Heart left ventricle (tissue), 16 donors: Measurements from ENCODE around the gene EML5. TPM values are rescaled to one million over a fixed set of nuclear protein-coding genes. Genes with fewer than 3 reads are reported as not detected.

ENCODE experiments used
- ATAC-seq, 4 donors: fragments of 200-7000 bp; cut with Tn5 transposase; one replicate each; pipeline ENCODE4 v1.9.1; 2020 to 2022; ENCODE audit warnings: moderate library complexity in 4 of 4, mild to moderate bottlenecking in 3 of 4, moderate number of reproducible peaks in 1 of 4
- DNase-seq, 5 donors: peaks; one replicate each; pipeline ENCODE4 v3.0.0-alpha.2; 2020
- H3K27ac ChIP-seq, 12 donors: fragments of 200-600 bp; sonication (generic) in 4 of 12; one replicate each; pipeline versions ENCODE4 v1.5.0 to v1.8.0; 2016 to 2022; ENCODE audit warnings: mild to moderate bottlenecking in 2 of 12
- H3K27me3 ChIP-seq, 9 donors: fragments of 200-600 bp; sonication (generic) in 2 of 9; one replicate each; pipeline versions ENCODE4 v1.5.1 to v1.8.0; 2016 to 2022; ENCODE audit warnings: mild to moderate bottlenecking in 3 of 9
- H3K36me3 ChIP-seq, 9 donors: fragments of 200-600 bp; sonication (generic) in 2 of 9; one replicate each; pipeline versions ENCODE4 v1.5.0 to v1.8.0; 2018 to 2022; ENCODE audit warnings: mild to moderate bottlenecking in 2 of 9
- H3K4me1 ChIP-seq, 12 donors: fragments of 200-600 bp; sonication (generic) in 4 of 12; one replicate each; pipeline versions ENCODE4 v1.5.0 to v1.8.0; 2016 to 2022; ENCODE audit warnings: mild to moderate bottlenecking in 3 of 12
- H3K4me3 ChIP-seq, 12 donors: fragments of 200-600 bp; sonication (generic) in 4 of 12; one replicate each; pipeline versions ENCODE4 v1.5.0 to v1.8.0; 2017 to 2022; ENCODE audit warnings: mild to moderate bottlenecking in 9 of 12, moderate library complexity in 4 of 12
- H3K9me3 ChIP-seq, 12 donors: fragments of 200-600 bp; sonication (generic) in 4 of 12; one replicate each; pipeline versions ENCODE4 v1.5.0 to v1.8.0; 2016 to 2022; ENCODE audit warnings: mild to moderate bottlenecking in 1 of 12
- POLR2A ChIP-seq, 2 donors: fragments of 450-650 bp; IDR thresholded peaks; one replicate each; pipeline ENCODE4 v1.6.1; 2017; ENCODE audit warnings: antibody characterized with exemption in 2 of 2, mild to moderate bottlenecking in 2 of 2, moderate library complexity in 2 of 2
- WGBS, 4 donors: extraction: QIAGEN DNeasy Blood & Tissue Kit in 2 of 4; methylation state at CpG; one replicate each; pipeline versions ENCODE4 v1.1.5 to v1.1.7; 2013 to 2018; 5-methylcytosine and 5-hydroxymethylcytosine counted together
- intact Hi-C, 10 donors: fragments of 100-400 bp; cut with DNase I; formaldehyde crosslinking; loops; one replicate each; pipeline versions ENCODE4 v1.11.1 to v1.14.2; 2022
- polyA plus RNA-seq, 2 donors: library from polyadenylated mRNA; stranded (reverse); fragments of 200-250 nt; gene quantifications; one replicate each; pipeline ENCODE4 v1.2.3, GENCODE V29; 2013
- total RNA-seq, 9 donors: library from RNA; depleted of rRNA in 2 of 9; stranded (reverse); fragments of >200 nt in 2 of 9; fragmentation: NEBNext Ultra II Directional in 3 of 9; extraction: Animal tissue kit (Norgen Biotek cat#: 25700) in 3 of 9; gene quantifications; one replicate each; pipeline versions ENCODE4 v1.1.0 to v1.2.4, GENCODE V29; 2016 to 2023
- TF ChIP-seq, protein P1 (sequence below), 12 donors: fragments of 200-600 bp; sonication (generic) in 4 of 12; IDR thresholded peaks; one replicate each; pipeline versions ENCODE4 v1.5.0 to v1.8.0; 2018 to 2022; ENCODE audit warnings: antibody characterized with exemption in 12 of 12, mild to moderate bottlenecking in 5 of 12
- donor health status: ischemic (EF 13 %, LVEDD 7.1; RV severe dilation, severe dysfunction).
- donor health status: healthy with polysubstance abuse.
- donor health status: DM: no; HTN: yes; CAD: no.
- donor health status: DM: no; HTN: no; CAD: no.
- donor health status: ischemic (EF 25% LVEDD 6.9; RV normal size, moderate dysfunction).
- donor health status: ischemic (EF 25% LVEDD 5.7; RV mildly dilated, moderate dysfunction).
- donor health status: healthy.
- donor health status: DM: yes; HTN: yes; CAD: no.
- donor health status: ischemic (EF 35%, LVEDD 5.7; RV mildly dilated, moderate dysfunction).
- donor health status: nonischemic (EF 11% LVEDD 7.7; RV severe dilation, severe dysfunction).
- donor health status: DM: yes; HTN: yes; CAD: no.
- donor health status: PGD.
- donor health status: ischemic (EF 29% LVEDD 5.4; RV normal size, mild dysfunction).
- donor health status: nonischemic (EF 23%, LVEDD 6.1; RV moderate dilation, normal function).

The EML5 gene
- total and polyA plus RNA-seq, 11 donors = 0.08 to 0.71 (median 0.21) TPM

DNA sequence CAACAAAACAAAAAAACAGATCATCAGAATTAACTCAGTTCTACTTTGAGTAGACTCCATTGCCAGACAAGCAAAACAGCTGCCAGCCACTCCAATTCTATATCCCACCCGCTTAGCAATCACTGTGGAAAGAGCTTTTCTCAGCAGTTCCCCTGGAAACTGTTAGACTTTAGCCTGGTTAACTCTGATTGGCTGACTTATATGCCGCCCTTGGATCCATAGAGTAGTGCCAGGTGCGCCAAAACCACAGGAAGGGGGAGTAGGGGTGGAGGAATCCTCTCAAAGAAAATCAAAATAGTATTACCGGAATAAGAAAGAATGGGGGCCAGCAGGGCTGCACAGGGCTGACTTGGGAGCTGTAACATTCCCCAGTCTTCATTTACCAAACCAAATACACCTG, 5.4 kb upstream of the EML5 start:
- peaks cover 0 to 4% (median 3%) of the 10 kb centered on the region in 12 donors for H3K4me1 ChIP-seq
- DNase-seq (no peak), ATAC-seq (no peak)
- no peak overlapping the region for H3K27ac ChIP-seq
- peaks cover 0 to 4% (median 0%) of the 10 kb centered on the region in 12 donors for H3K9me3 ChIP-seq
- intact Hi-C loops = no loop called here
- TF ChIP-seq, protein P1, sequence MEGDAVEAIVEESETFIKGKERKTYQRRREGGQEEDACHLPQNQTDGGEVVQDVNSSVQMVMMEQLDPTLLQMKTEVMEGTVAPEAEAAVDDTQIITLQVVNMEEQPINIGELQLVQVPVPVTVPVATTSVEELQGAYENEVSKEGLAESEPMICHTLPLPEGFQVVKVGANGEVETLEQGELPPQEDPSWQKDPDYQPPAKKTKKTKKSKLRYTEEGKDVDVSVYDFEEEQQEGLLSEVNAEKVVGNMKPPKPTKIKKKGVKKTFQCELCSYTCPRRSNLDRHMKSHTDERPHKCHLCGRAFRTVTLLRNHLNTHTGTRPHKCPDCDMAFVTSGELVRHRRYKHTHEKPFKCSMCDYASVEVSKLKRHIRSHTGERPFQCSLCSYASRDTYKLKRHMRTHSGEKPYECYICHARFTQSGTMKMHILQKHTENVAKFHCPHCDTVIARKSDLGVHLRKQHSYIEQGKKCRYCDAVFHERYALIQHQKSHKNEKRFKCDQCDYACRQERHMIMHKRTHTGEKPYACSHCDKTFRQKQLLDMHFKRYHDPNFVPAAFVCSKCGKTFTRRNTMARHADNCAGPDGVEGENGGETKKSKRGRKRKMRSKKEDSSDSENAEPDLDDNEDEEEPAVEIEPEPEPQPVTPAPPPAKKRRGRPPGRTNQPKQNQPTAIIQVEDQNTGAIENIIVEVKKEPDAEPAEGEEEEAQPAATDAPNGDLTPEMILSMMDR (IDR thresholded peaks at IDR 0.05) = no peak
- TF ChIP-seq POLR2A (IDR thresholded peaks at IDR 0.05) = no peak
- H3K27me3 ChIP-seq = peaks cover 0 to 3% (median 0%) of the 10 kb centered on the region in 9 donors
- 64 to 68% (median 67%) methylated on average over 4 of the region's 4 CpGs for WGBS, 4 donors
- H3K4me3 ChIP-seq = no peak overlapping the region
- no peaks in the 10 kb centered on the region for H3K36me3 ChIP-seq

DNA sequence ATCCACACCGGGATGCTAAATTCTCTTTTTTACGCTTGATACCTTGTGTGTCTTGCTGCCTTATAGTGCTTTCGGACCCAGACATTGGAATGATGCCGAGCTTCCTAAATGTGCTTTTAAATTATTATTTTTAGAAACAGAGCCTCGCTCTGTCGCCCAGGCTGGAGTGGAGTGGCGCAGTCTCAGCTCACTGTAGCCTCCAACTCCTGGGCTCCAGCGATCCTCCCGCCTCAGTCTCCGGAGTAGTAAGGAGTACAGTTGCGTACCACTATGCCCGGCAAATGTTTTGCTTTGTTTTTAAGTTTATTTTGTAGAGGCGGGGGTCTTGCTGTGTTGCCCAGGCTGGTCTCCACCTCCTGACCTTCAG, 489 bp upstream of the EML5 start:
- no peak for DNase-seq
- no peaks in the 10 kb centered on the region for H3K36me3 ChIP-seq
- no peak for ATAC-seq
- H3K27me3 ChIP-seq = peaks cover 0 to 21% (median 0%) of the 10 kb centered on the region in 9 donors
- no peaks in the 10 kb centered on the region for H3K9me3 ChIP-seq
- peak overlapping the region in 3 of 12 donors; percentile 4 to 83 (median 6) for H3K27ac ChIP-seq
- H3K4me3 ChIP-seq = peak overlapping the region; percentile 59 to 81 (median 76)
- no peak for TF ChIP-seq POLR2A (IDR thresholded peaks at IDR 0.05)
- TF ChIP-seq, protein P1 (IDR thresholded peaks at IDR 0.05) = no peak
- H3K4me1 ChIP-seq = peaks cover 0 to 19% (median 9%) of the 10 kb centered on the region in 12 donors
- WGBS, 4 donors = 51 to 66% (median 57%) methylated on average over 13 of the region's 13 CpGs
- intact Hi-C loops = no loop called here

DNA sequence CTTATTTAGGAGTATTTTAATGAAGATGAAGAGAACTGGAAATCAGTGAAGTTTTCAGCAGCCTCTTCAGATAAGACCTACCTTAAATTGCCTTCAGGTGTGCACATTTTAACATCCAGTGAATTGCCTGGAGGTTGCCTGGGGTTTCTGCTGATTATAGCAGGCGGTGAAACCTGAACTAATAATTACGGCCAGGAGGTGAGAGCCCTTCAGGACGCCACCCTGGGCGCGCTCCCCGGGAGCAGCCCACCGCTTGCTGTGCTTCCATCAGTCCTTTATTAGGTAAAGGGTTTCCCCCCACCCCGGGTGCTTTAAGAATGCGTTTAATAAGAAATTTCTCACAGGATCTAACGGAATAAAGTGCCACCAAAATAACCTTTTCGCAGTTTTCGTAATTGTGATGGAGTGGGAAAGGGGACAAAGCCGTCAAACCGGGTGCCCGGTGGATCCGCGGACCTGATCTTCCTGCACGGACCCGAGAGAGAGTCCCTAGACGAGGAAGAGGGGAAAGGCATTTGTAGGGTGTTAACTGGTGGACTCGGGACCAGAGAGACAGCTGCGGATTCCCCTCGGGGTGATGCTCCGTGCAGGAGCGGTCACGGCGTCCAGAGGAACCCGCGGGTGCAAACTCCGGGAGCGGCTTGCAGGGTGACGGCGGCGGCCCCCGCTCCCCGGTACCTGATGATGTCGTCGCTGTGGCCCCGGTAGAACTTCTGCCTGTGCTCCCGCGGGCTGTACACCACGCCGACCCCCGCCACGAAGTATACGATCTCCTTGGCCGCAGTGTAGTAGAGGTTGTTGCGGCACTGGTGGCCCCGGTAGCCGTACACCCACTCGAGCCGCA, 902 bp downstream of the EML5 start:
- intact Hi-C loops = no loop called here
- H3K9me3 ChIP-seq = no peaks in the 10 kb centered on the region
- no peak for TF ChIP-seq POLR2A (IDR thresholded peaks at IDR 0.05)
- 3 to 16% (median 6%) methylated on average over 11 to 52 of the region's 52 CpGs for WGBS, 4 donors
- peak in 1 of 5 donors; percentile 26 for DNase-seq
- peaks cover 0 to 21% (median 0%) of the 10 kb centered on the region in 9 donors for H3K27me3 ChIP-seq
- peaks cover 0 to 19% (median 9%) of the 10 kb centered on the region in 12 donors for H3K4me1 ChIP-seq
- peak overlapping the region; percentile 59 to 81 (median 76) for H3K4me3 ChIP-seq
- ATAC-seq = peak in 3 of 4 donors; percentile 15 to 35 (median 20)
- peak overlapping the region in 4 of 12 donors; percentile 5 to 83 (median 54) for H3K27ac ChIP-seq
- H3K36me3 ChIP-seq = no peaks in the 10 kb centered on the region

DNA sequence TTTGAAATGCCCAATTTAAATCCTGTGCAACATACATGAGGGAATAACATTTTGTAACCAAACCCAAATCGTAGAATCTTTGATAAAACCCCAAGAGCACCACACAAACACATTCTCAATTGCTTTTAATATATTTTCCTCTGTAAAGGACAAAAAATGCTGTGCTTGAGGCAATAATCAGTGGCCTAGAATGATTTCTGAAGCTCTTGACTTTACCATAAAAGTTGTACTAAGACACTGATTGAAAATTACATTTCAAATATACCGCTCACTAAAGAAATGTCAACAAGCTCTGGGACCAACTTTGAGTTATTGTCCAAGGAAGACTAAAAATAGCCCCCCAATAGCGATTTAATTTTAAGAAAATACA, 1.5 kb downstream of the EML5 start:
- ATAC-seq (no peak), DNase-seq (no peak)

More for the DNA sequence above, 1.5 kb downstream of the EML5 start:
- TF ChIP-seq, protein P1 (IDR thresholded peaks at IDR 0.05) = no peak
- Histone ChIP-seq H3K4me1 (peaks cover 0 to 19% (median 9%) of the 10 kb centered on the region in 12 donors), H3K9me3 (no peaks in the 10 kb centered on the region), H3K27me3 (peaks cover 0 to 21% (median 0%) of the 10 kb centered on the region in 9 donors), H3K36me3 (no peaks in the 10 kb centered on the region), H3K27ac (no peak overlapping the region), H3K4me3 (no peak overlapping the region)
- WGBS, 4 donors = 47 to 60% (median 55%) methylated on average over 3 of the region's 3 CpGs
- intact Hi-C loops = no loop called here
